Stimulated activated CD8-positive, alpha-beta memory T cell treated with anti-CD3 and anti-CD28 coated beads, Interleukin-12 subunit alpha, Interleukin-12 subunit beta, amount 100 ng/mL, for 24 hours (primary cell): Measurements from ENCODE around the gene CYTH3.
"Not testable (repeated sequence)": the region's sequence is repeated elsewhere in the genome, so short reads cannot be mapped to it uniquely, and the experiment has no call there.

ENCODE experiments used
- DNase-seq: peaks from one replicate; pipeline ENCODE4 v3.0.0-alpha.2; 2020; ENCODE audit errors: extremely low read depth

CYTH3 gene

DNA sequence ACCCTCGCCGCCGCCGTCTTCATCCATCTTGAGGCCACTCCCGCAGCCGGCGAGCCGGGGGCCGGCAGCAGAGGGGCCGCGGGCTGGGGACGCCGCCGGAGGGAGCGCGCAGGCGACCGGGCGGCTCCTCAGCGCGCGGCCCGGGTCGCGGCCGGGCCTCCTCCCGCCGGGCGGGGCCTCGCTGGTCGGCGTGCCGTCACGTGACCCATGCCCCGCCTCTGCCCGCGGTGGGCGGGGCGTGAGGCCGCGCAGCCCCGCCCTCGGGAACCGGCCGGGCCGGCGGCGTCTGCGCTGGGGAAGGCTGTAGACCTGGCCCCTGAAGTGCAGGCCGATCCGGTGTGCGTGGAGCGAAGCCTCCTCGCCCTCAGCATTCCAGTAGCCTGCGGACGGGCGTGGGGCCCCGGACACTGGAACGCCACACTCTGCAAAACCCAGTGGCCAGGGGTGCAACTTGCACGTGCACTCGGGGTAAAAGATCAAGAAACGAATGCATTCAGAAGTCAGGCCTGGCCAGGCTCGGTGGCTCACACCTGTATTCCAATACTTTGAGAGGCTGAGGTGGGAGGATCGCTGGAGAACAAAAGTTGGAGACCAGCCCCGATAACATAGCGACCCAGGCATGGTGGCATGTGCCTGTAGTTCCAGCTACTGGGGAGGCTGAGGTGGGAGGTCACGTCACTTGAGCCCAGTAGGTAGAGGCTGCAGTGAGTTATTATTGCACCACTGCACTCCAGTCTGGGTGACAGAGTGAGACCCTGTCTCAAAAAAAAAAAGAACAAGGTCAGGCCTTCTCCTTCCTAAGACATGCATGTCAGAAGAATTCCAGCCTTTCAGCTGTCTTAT is at the start of gene CYTH3:
CYTH3 (minus strand) TSS at position 144 of the 843 bp plus-strand sequence; CDS start at position 27, 117 bp downstream.
- peak; percentile 51 for DNase-seq

DNA sequence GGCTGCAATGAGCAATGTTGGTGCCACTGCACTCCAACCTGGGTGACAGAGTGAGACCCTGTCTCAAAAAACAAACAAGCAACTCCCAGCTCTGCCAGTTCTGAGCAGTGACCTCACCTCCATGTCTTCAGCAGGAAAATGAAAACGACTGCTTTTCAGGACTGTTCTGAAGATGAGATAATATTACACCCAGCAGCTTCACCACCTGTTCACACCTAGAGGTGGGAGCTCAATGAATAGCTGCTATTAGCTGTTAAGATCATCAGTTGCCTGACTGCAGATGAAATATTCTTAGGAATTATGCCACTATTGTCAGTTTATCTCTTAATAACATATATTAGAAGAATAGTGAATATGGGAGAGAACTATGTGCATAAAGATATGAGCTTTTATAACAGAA is 48.4 kb upstream of the CYTH3 start:
- no peak for DNase-seq

DNA sequence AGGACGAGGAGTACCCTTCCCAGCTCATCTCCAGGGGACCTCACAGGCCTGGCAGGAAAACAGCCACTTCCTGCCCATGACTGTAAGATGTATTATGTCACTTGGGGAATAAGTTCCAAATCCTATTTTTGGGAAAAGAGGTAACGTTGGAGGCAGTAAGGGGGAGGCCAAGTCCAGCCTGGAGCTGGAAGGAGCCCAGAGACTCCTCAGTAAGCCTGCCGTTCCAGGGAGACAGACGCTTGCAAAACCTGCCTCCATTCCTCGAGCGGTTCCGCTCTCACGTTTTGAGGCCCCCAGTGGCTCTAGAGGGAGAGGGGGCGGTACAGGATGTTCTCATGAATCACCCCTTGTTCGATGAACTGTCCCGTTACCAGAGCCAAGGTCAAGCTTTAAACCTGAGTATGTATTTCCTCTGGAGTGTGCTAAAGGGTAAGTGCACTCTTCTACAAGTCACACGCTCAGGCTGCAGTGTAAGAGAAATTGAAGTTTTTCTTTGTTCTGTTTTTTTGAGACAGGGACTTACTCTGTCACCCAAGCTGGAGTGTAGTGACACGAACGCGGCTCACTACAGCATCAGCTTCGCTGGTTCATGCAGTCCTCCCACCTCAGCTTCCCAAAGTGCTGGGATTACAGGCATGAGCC is 45.5 kb upstream of the CYTH3 start:
- no peak for DNase-seq

DNA sequence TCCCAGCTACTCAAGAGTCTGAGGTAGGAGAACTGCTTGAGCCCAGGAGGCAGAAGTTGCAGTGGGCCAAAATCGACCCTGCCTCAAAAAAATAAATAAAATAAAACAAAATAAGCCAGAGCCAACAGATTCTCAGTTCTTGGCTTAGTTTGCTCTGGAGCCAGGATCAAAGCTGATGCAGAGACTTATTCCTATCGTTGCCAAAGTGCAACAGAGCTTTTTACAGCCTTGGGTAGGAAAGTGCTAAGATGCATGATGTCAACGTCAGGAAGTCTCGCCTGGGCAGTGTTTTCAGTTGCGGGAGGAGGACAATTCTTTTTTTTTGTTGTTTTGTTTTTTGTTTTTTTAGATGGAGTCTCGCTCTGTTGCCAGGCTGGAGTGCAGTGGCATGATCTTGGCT is 43.8 kb upstream of the CYTH3 start:
- no peak for DNase-seq

GRCh38 chr7:6315746-6316145 is 43.3 kb upstream of the CYTH3 start:
- DNase-seq, result no peak

DNA sequence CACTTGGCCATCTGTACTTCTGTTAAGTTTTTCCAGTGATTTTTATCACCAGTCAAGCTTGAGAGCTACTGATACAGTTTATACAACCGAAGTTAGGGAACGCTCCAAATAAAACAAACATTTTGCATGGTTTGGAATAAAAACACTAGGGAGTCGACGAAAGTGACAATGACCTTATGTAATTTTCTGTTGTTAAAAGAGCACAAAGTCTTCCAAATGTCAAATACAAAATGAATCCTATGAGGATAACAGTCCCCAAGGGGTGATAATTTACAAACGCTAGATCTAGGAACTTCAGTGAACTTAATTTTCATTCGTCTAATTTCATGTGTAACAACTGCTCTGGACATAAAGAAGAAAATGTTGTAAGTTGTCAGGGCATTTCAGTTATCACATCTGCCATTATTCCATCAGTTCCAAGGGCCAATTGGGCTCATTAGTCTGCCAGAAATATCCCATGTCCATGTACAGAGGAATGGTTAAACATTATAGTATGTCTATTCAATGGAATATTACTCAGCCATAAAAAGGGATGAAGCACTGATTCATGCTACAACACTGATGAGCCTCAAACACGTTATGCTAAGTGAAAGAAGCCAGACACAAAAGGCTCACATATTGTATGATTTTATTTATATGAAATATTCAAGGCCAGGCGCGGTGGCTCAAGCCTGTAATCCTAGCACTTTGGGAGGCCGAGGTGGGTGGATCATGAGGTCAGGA is 38.0 kb upstream of the CYTH3 start:
- no peak for DNase-seq

DNA sequence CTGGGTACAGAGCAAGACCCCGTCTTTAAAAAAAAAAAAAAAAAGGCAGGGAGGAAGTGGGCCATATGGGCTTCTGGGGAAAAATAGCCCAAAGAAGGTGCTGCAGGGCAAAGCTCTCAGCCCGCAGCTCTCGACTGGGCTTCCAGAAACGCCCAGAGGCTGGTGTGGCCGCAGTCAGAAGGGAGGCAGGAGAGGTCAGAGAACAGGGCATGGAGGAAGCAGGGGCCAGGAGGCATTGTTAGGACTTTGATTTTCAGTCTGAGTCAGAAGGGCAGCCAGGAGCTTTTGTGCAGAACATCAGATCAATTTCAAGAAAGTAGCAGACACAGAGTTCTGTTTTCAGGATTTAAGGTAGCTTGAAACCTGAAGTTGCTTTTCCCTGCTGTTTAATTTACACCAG is 35.3 kb upstream of the CYTH3 start:
- no peak for DNase-seq

DNA sequence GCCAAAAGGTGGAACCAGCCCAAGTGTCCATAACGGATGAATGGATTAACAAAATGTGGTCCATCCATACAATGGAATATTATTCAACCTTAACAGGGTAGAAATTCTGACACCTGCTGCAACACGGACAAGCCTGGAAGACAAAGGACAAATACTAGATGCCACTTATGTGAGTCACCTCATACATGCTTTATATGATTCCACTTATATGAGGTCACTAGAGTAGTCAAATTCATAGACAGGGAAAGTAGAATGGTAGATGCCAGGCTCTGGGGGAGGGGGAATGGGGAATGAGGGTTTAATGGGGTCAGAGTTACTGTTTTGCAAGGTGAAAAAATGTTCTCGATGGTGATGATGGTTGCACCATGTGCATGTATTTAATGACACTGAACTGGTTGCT is 34.0 kb upstream of the CYTH3 start:
- DNase-seq, result no peak

- DNase-seq, result no peak
These were observed 32.9 kb upstream of the CYTH3 start for GRCh38 chr7:6305330-6305729.

DNA sequence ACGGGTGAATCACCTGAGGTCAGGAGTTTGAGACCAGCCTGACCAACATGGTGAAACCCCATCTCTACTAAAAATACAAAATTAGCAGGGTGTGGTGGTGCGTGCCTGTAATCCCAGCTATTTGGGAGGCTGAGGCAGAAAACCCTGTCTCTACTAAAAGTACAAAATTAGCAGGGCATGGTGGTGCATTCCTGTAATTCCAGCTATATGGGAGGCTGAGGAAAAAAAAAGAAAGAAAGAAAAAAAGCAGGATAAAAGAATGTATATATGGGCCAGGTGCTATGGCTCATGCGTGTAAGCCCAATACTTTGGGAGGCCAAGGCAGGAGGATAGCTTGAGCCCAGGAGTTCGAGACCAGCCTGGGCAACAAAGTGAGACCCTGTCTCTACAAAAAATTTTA is 29.0 kb upstream of the CYTH3 start:
- not testable (repeated sequence) for DNase-seq

- DNase-seq, result no peak
These were observed 27.4 kb upstream of the CYTH3 start for GRCh38 chr7:6299774-6300173.

- no peak for DNase-seq
These were observed 22.4 kb upstream of the CYTH3 start for GRCh38 chr7:6294839-6295238.

- no peak for DNase-seq
These were observed 20.8 kb upstream of the CYTH3 start for GRCh38 chr7:6293202-6293601.

DNA sequence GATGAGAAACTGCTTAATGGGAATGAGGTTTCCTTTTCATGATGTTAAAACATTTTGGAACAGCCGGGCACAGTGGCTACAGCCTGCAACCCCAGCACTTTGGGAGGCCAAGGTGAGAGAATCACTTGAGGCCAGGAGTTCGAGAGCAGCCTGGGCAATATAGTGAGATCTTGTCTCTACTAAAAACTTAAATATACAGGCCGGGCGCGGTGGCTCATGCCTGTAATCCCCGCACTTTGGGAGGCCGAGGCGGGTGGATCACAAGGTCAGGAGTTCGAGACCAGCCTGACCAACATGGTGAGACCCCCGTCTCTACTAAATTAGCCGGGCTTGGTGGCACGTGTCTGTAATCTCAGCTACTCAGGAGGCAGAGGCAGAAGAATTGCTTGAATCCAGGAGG is 19.5 kb upstream of the CYTH3 start:
- DNase-seq, result not testable (repeated sequence)

DNA sequence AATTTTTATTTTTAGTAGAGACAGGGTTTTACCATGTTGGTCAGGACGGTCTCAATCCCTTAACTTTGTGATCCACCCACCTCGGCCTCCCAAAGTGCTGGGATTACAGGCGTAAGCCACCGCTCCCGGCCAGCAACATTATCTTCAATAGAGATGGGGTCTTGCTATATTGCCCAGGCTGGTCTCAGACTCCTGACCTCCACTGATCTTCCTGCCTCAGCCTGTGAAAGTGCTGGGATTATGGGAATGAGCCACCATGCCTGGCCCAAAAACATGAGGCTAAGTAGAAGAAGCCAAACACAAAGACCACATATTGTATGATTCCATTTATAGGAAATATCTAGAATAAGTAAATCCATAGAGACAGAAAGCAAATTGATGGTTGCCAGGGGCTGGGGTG is 19.1 kb upstream of the CYTH3 start:
- DNase-seq, result no peak

- no peak for DNase-seq
These were observed 17.9 kb upstream of the CYTH3 start for GRCh38 chr7:6290319-6290741.

DNA sequence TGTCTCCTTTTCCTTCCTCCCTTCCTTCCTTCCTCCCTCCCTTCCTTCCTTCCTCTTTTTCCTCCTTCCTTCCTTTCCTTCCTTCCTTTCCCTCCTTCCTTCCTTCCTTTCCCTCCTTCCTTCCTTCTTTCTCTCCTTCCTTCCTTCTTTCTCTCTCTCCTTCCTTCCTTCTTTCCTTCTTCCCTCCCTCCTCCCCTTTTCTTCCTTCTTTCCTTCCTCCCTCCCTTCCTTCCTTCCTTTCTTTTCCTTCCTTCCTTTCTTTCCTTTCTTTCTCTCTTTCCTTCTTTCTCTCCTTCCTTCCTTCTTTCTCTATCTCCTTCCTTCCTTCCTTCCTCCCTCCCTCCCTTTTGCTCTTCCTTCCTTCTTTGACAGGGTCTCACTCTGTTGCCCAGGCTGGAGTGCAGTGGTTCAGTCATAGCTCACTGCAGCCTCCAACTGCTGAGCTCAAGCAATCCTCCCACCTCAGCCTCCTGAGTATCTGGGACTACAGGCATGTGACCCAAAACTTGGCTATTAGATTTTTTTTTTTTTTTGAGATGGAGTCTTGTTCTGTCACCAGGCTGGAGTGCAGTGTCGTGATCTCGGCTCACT is 15.9 kb upstream of the CYTH3 start:
- DNase-seq, result no peak

DNA sequence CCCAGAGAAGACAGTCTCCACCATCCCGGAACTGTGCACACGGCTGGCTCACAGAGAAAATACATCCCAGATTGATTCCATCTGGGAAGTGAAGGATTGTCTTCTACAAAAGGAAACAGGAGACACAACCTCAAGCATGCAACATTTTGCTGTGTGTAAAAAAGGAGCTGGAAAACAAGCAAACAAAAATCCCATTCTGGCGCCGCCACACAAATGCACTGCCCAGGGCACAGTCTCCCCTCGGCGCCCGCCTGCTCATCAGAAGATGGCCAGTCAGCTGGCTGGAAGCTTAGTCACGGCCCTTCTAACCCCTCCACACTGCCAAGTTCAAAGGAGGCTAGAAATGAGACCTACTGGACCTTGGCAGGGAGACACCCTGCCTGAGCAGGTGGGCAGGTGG is 14.1 kb upstream of the CYTH3 start:
- no peak for DNase-seq

DNA sequence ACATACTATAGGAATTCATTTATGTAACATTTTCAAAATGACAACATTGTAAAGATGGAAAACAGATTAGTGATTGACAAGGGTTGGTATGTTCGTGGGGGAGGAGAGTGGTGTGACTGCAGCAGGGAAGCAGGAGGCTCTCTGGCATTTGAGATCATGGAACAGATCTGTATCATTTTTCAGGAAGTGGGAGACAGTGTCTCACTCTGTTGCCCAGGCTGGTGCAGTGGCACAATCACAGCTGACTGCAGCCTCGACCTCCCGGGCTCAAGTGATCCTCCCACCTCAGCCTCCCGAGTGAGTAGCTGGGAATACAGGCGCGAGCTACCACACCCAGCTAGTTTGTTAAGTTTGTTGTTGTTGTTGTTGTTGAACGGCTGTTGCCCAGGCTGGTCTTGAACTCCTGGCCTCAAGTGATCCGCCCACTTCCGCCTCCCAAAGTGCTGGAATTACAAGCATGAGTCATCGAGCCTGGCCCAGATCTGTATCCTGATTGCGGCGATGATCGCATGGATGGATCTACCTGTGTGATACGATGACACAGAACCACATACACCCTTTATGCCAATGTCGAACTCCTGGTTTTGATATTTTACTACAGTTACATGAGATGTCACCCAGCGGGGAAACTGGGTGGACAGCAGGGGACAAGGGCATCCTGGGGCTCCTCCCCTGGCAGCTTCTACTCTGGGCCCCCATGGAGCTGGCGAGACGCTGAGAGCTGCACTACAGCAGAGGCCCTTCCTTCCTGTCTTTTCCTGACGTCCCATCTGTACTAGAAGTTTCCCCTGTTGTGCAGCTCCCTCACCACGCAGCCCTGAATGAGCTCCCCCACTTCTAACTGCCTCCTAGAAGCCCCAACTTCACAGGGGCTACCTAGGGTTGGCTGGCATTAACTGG is 12.3 kb upstream of the CYTH3 start:
- DNase-seq, result no peak

DNA sequence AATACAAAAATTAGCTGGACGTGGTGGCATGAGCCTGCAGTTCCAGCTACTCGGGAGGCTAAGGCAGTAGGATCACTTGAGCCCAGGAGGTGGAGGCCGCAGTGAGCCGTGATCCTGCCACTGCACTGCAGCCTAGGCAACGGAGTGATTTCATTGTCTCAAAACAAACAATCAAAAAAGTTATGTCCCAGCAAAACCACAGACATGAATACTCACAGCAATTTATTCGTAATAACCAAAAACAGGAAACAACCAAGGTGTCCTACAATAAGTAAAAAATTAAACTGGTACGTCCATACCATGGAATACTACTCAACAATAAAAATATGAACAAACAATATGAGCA is 11.6 kb upstream of the CYTH3 start:
- no peak for DNase-seq

DNA sequence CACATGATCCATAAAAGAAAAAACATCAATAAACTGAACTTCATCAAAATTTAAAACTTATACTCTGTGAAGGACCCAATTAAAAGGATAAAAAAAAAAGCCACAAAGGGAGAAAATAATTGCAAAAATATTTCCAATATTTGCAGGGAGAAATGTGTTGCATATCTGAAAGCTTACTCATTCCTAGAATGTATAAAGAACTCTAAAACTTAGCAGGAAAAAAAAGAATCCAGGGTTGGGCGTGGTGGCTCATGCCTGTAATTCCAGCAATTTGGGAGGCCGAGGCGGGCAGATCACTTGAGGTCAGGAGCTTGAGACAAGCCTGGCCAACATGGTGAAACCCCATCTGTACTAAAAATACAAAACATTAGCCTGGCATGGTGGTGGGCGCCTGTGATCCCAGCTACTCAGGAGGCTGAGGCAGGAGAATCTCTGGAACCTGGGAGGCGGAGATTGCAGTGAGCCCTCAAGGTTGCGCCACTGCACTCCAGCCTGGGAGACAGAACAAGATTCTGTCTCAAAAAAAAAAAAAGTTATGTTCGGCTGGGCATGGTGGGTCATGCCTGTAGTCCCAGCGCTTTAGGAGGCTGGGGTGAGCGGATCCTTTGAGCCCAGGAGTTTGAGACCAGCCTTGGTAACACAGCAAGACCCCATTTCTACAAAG is 11.1 kb upstream of the CYTH3 start:
- not testable (repeated sequence) for DNase-seq
